ENCODE data around the gene MT1M.

MT1M gene

GRCh38 chr16:56623637-56624036 is 8.8 kb upstream of the MT1M start:
- FAIRE-seq (no peak), DNase-seq (ENCODE audit: insufficient read length, low spot score) (no peak)
- no peak for TF ChIP-seq CTCF (IDR thresholded peaks at IDR 0.05; ENCODE audit: insufficient read depth, missing control alignments)

- no peak for FAIRE-seq
- TF ChIP-seq CTCF (IDR thresholded peaks at IDR 0.05; ENCODE audit: insufficient read depth, missing control alignments), result no peak
- no peak for DNase-seq (ENCODE audit: insufficient read length, low spot score)
These were observed 7.1 kb upstream of the MT1M start, which contains the start of gene MT1E for GRCh38 chr16:56625140-56625942. TSS of gene MT1E (plus strand) at chr16:56625781. CDS start at chr16:56625852, 71 bp downstream.

DNA sequence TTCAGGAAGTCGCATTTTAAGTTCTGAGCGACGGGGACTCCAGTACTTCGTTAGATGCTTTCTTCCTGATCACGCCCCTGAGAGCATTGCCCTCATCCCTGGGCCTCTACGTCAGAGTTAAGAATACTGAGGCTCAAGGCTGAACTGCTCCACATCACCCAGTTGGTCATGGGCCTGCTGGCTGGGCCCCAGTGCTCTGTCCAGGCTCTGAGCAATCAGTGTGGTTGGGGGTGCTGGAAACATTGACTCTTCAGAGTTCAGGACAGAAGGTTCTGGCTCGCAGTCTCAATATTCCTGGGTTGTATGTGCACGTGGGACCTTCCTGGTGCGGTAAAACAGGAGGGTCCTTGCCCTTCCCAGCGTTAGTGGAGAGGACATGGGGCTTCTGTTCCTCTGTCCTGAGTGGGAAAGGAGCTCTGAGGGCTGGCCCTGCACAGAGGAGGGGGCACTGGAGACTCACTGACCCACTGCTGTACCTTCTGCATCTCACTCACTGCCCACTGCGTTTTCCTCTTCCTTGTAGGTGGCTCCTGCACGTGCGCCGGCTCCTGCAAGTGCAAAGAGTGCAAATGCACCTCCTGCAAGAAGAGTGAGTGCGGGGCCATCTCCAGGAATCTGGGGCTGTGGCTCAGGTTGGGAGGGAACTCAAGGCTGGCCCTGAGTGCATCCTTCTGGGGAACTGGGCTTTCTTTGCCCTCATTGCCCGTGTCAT is 6.4 kb upstream of the MT1M start:
- no peak for FAIRE-seq
- no peak for DNase-seq (ENCODE audit: insufficient read length, low spot score)
- TF ChIP-seq CTCF (IDR thresholded peaks at IDR 0.05; ENCODE audit: insufficient read depth, missing control alignments), result no peak

DNA sequence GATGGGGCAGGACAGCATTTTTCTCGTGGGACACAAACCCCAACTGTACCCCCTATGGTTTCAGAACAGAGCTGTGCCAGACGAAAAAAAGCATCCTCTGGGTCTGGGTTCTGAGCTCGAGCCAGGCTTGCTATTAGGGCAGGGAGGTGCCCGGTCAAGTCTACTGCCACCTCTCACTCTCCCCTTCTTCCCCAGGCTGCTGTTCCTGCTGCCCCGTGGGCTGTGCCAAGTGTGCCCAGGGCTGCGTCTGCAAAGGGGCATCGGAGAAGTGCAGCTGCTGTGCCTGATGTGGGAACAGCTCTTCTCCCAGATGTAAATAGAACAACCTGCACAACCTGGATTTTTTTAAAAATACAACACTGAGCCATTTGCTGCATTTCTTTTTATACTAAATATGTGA is 5.8 kb upstream of the MT1M start:
- FAIRE-seq, result no peak
- no peak for DNase-seq (ENCODE audit: insufficient read length, low spot score)
- no peak for TF ChIP-seq CTCF (IDR thresholded peaks at IDR 0.05; ENCODE audit: insufficient read depth, missing control alignments)

DNA sequence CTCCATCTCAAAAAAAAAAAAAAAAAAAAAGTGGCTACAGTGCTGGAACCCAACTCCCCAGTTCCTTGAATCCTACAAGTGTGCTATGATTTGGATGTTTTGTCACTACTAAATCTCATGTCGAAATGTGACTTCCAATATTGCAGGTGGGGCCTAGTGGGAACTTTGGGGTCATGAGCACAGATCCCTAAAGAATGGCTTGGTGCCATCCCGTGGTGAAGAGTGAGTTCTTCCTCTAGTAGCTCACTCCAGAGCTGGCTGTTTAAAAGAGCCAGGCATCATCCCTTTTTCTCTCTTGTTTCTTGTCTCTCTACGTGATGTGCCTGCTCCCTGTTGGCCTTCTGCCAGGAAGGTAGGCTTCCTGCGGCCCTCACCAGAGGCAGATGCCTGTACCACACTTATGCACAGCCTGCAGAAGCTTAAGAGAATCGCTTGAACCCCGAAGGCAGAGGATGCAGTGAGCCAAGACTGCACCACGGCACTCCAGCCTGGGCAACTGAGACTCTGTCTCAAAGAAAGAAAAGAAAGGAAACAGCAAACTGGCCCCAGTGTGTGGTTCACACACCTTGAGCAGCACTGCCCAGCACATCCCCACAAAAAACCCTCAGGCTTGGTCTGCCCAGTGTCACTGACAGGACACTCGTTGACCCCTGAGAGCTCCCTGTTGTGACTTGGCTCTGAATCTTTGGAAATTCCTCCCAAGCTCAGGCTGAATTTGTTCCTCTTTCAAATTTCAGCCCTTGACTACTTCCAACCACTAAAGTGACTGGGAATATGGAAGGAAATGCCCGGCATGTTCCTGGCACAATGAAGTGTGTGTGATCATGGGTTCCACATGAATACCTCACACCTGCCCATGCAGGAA is 3.7 kb upstream of the MT1M start:
- no peak for FAIRE-seq
- DNase-seq (ENCODE audit: insufficient read length, low spot score), result no peak
- no peak for TF ChIP-seq CTCF (IDR thresholded peaks at IDR 0.05; ENCODE audit: insufficient read depth, missing control alignments)

GRCh38 chr16:56629531-56629930 is 2.9 kb upstream of the MT1M start:
- peak; percentile 39 for DNase-seq (ENCODE audit: insufficient read length, low spot score)
- no peak for TF ChIP-seq CTCF (IDR thresholded peaks at IDR 0.05; ENCODE audit: insufficient read depth, missing control alignments)
- FAIRE-seq, result no peak

All from D721Med (cell line).